ENCODE measurements around the gene FEZF1. TPM values are rescaled to one million over a fixed set of nuclear protein-coding genes. Genes with fewer than 3 reads are reported as not detected.

FEZF1 gene
- polyA plus RNA-seq, 1 donor = 0.12 TPM

- DNase-seq = no peak
Observed at GRCh38 chr7:122261442-122261841, 43.1 kb downstream of the FEZF1 start.

DNA sequence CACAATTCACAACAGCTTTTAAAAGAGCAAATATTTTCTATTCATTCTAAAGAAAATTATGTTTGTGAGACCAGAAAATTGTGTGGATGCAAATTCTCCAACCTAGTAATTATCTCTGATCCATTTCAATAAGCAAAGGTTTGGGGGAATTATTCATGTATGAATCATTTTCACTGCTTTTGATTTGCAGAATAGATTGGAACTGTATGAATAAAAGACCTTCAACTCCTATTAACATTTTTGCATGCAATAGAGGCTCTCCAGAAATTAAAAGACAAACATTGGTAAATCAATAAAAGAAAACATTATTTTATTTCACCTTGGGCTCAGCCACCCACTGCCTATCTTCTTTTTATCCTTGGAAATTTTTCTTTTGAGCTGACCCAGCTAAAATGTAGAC, 43.5 kb downstream of the FEZF1 start:
- DNase-seq = no peak

GRCh38 chr7:122260336-122260735, 44.2 kb downstream of the FEZF1 start:
- DNase-seq = no peak

GRCh38 chr7:122258971-122259370, 45.6 kb downstream of the FEZF1 start:
- no peak for DNase-seq

DNA sequence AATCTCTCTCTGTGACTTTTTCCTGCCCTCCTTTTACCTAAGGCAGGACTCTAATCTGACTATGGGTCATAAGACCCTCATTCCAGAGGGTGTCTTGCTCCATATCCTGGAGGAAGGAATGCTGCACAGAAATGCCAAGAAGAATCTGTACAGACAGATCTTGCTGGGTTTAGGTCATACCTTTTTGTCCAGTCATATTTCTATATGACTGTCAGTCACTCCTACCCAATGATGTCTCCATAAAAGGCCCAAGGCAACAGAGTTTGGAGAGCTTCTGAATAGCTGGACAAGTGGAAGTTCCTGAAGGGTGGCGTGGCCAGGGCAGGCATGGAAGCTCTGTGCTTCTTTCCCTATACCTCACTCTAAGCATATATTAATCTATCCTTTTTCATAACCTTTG, 47.5 kb downstream of the FEZF1 start:
- DNase-seq = no peak

- no peak for DNase-seq
Observed at GRCh38 chr7:122256046-122256445, 48.5 kb downstream of the FEZF1 start.

- no peak for DNase-seq
Observed at GRCh38 chr7:122255454-122255853, 49.1 kb downstream of the FEZF1 start.

Other genes with a start within 250 kb of the FEZF1 start
- gene AASS, start 160.5 kb downstream of the FEZF1 start, polyA plus RNA-seq (ENCODE audit: insufficient read length) = 19.8 TPM